MM.1S (cell line): ENCODE results near the gene PRLH.

Experiments used
- DNase-seq: peaks from one replicate; pipeline ENCODE4 v3.0.0-alpha.2; 2015
- H2AFZ ChIP-seq: fragments of 300-600 bp; sonication (generic); 2 replicates; pipeline ENCODE4 v1.6.0; 2016; ENCODE audit warnings: antibody characterized with exemption, low read length
- H3F3A ChIP-seq: fragments of 300-600 bp; sonication (generic); 2 replicates; pipeline ENCODE4 v1.6.1; 2016; ENCODE audit warnings: mild to moderate bottlenecking, antibody characterized with exemption, low read length, moderate library complexity, mixed read lengths; ENCODE audit not compliant: insufficient read depth
- H3K27ac ChIP-seq: fragments of 300-600 bp; sonication (generic); 2 replicates; pipeline ENCODE4 v1.5.1; 2016; ENCODE audit warnings: mild to moderate bottlenecking, low read length
- H3K27me3 ChIP-seq: fragments of 300-600 bp; sonication (generic); replicated peaks from 2 replicates; pipeline ENCODE4 v1.6.0; 2016; ENCODE audit warnings: low read length; ENCODE audit not compliant: insufficient read depth
- H3K36me3 ChIP-seq: fragments of 300-600 bp; sonication (generic); replicated peaks from 2 replicates; pipeline ENCODE4 v1.6.1; 2016; ENCODE audit warnings: mild to moderate bottlenecking, low read length, mixed read lengths; ENCODE audit not compliant: insufficient read depth
- H3K4me1 ChIP-seq: fragments of 300-600 bp; sonication (generic); 2 replicates; pipeline ENCODE4 v1.6.1; 2016; ENCODE audit warnings: low read length, mixed read lengths
- H3K4me2 ChIP-seq: fragments of 300-600 bp; sonication (generic); 2 replicates; pipeline ENCODE4 v1.6.0; 2016; ENCODE audit warnings: low read depth, low read length
- H3K4me3 ChIP-seq: fragments of 300-600 bp; sonication (generic); 2 replicates; pipeline ENCODE4 v1.5.1; 2016; ENCODE audit warnings: low read length, mixed read lengths
- H3K79me2 ChIP-seq: fragments of 300-600 bp; sonication (generic); 2 replicates; pipeline ENCODE4 v1.6.1; 2016; ENCODE audit warnings: mixed run types, low read length, mixed read lengths
- H3K9ac ChIP-seq: fragments of 300-600 bp; sonication (generic); 2 replicates; pipeline ENCODE4 v1.6.1; 2016; ENCODE audit warnings: low read length, mixed read lengths
- H3K9me2 ChIP-seq: fragments of 300-600 bp; sonication (generic); replicated peaks from 2 replicates; pipeline ENCODE4 v1.6.1; 2016; ENCODE audit warnings: mild to moderate bottlenecking, low read length, mixed read lengths; ENCODE audit not compliant: insufficient read depth
- H3K9me3 ChIP-seq: fragments of 300-600 bp; sonication (generic); replicated peaks from 2 replicates; pipeline ENCODE4 v1.6.1; 2016; ENCODE audit warnings: mild to moderate bottlenecking, low read length, mixed read lengths; ENCODE audit not compliant: insufficient read depth
- H4K20me1 ChIP-seq: fragments of 300-600 bp; sonication (generic); 2 replicates; pipeline ENCODE4 v1.6.1; 2016; ENCODE audit warnings: mild to moderate bottlenecking, low read length, moderate library complexity, mixed read lengths; ENCODE audit not compliant: insufficient read depth
- CTCF ChIP-seq: fragments of 300-600 bp; sonication (generic); IDR thresholded peaks from 2 replicates; pipeline ENCODE4 v1.5.1; 2016; ENCODE audit warnings: antibody characterized with exemption, low read length, mixed read lengths
- EZH2 ChIP-seq: fragments of 300-600 bp; sonication (generic); optimal IDR thresholded peaks from 2 replicates; pipeline ENCODE3; 2017; ENCODE audit warnings: low read depth, mild to moderate bottlenecking, antibody characterized with exemption, low read length, mixed read lengths
- EZH2phosphoT487 ChIP-seq: fragments of 300-600 bp; sonication (generic); IDR thresholded peaks from 2 replicates; pipeline ENCODE4 v1.6.1; 2018; ENCODE audit warnings: antibody characterized with exemption, low read length

Gene PRLH

GRCh38 chr2:237561221-237561620 is 5.2 kb upstream of the PRLH start:
- no peaks in the 10 kb centered on the region for H3K36me3 ChIP-seq
- H3K9me3 ChIP-seq: no peaks in the 10 kb centered on the region
- H4K20me1 ChIP-seq: no peaks in the 10 kb centered on the region
- H3K4me1 ChIP-seq: peaks cover 13% of the 10 kb centered on the region
- DNase-seq: no peak
- no peak overlapping the region for H3K9ac ChIP-seq
- TF ChIP-seq EZH2: no peak
- TF ChIP-seq CTCF: no peak
- no peak for TF ChIP-seq EZH2phosphoT487
- peaks cover 11% of the 10 kb centered on the region for H3K27me3 ChIP-seq
- H3K79me2 ChIP-seq: no peaks in the 10 kb centered on the region
- H3K9me2 ChIP-seq: no peaks in the 10 kb centered on the region
- no peak overlapping the region for H3K4me3 ChIP-seq
- H3K4me2 ChIP-seq: no peak overlapping the region
- no peak overlapping the region for H2AFZ ChIP-seq
- no peak overlapping the region for H3K27ac ChIP-seq
- peaks cover 10% of the 10 kb centered on the region for H3F3A ChIP-seq

- DNase-seq: no peak
- H4K20me1 ChIP-seq: no peaks in the 10 kb centered on the region
- H3K9me3 ChIP-seq: no peaks in the 10 kb centered on the region
- no peaks in the 10 kb centered on the region for H3K9me2 ChIP-seq
- no peak overlapping the region for H3K4me2 ChIP-seq
- H3F3A ChIP-seq: no peaks in the 10 kb centered on the region
- H3K27me3 ChIP-seq: peaks cover 6% of the 10 kb centered on the region
- H3K79me2 ChIP-seq: no peaks in the 10 kb centered on the region
- no peak overlapping the region for H2AFZ ChIP-seq
- H3K4me1 ChIP-seq: no peaks in the 10 kb centered on the region
- no peak overlapping the region for H3K9ac ChIP-seq
- TF ChIP-seq EZH2: no peak
- no peak for TF ChIP-seq CTCF
- TF ChIP-seq EZH2phosphoT487: no peak
- H3K36me3 ChIP-seq: no peaks in the 10 kb centered on the region
- no peak overlapping the region for H3K27ac ChIP-seq
- no peak overlapping the region for H3K4me3 ChIP-seq
Observed at GRCh38 chr2:237563816-237564215, 2.6 kb upstream of the PRLH start.

- H3K27ac ChIP-seq: no peak overlapping the region
- TF ChIP-seq CTCF: no peak
Observed at GRCh38 chr2:237564526-237565131, 1.7 kb upstream of the PRLH start.

More at GRCh38 chr2:237564526-237565131, 1.7 kb upstream of the PRLH start:
- Histone ChIP-seq H3K9me3 (no peaks in the 10 kb centered on the region), H3K27me3 (peaks cover 6% of the 10 kb centered on the region), H3K4me3 (no peak overlapping the region), H2AFZ (no peak overlapping the region), H3K36me3 (no peaks in the 10 kb centered on the region), H3K9me2 (no peaks in the 10 kb centered on the region), H3K79me2 (no peaks in the 10 kb centered on the region), H4K20me1 (no peaks in the 10 kb centered on the region), H3K4me2 (no peak overlapping the region), H3K4me1 (no peaks in the 10 kb centered on the region), H3F3A (no peaks in the 10 kb centered on the region), H3K9ac (no peak overlapping the region)
- DNase-seq: no peak
